Brain microvascular endothelial cell (primary cell): ENCODE measurements around the gene SLC6A16.

Experiments used
- DNase-seq: peaks from one replicate; pipeline ENCODE4 v3.0.0-alpha.2; 2020
- H3K27ac ChIP-seq: fragments of 250-450 bp; sonication (Bioruptor Pico); 2 replicates; pipeline ENCODE4 v1.5.1; 2020; ENCODE audit warnings: mild to moderate bottlenecking, moderate library complexity
- H3K27me3 ChIP-seq: fragments of 250-450 bp; sonication (Bioruptor Pico); replicated peaks from 2 replicates; pipeline ENCODE4 v1.5.1; 2020; ENCODE audit warnings: mild to moderate bottlenecking
- H3K36me3 ChIP-seq: fragments of 250-450 bp; sonication (Bioruptor Pico); replicated peaks from 2 replicates; pipeline ENCODE4 v1.5.1; 2020; ENCODE audit warnings: mild to moderate bottlenecking
- H3K4me3 ChIP-seq: 2 replicates; pipeline ENCODE4 v1.5.1; 2011; ENCODE audit warnings: low read depth, mild to moderate bottlenecking, control low read depth, low read length, moderate library complexity
- CTCF ChIP-seq: IDR thresholded peaks from 2 replicates; pipeline ENCODE4 v1.5.1; 2011; ENCODE audit warnings: low read depth, mild to moderate bottlenecking, moderate library complexity, low read length, control low read depth, inconsistent platforms; ENCODE audit errors: missing control alignments
- in situ Hi-C: cut with HindIII; loops from 2 replicates; pipeline ENCODE4 v1.10.0; 2017; ENCODE audit warnings: low sequenced_read_pairs, low pct_ligation_motif_present

Gene SLC6A16

GRCh38 chr19:49241769-49242168 lies 83.2 kb downstream of the SLC6A16 start:
- in situ Hi-C loops: no loop called here
- Histone ChIP-seq H3K36me3 (no peaks in the 10 kb centered on the region), H3K27ac (no peak overlapping the region), H3K4me3 (no peak overlapping the region), H3K27me3 (no peaks in the 10 kb centered on the region)
- no peak for DNase-seq
- TF ChIP-seq CTCF: no peak
